GM23248 (cell line): ENCODE results near the gene CYP4A22.

Experiments
- EZH2 ChIP-seq: fragments of 200-600 bp; sonication (generic); IDR thresholded peaks from 2 replicates; pipeline ENCODE4 v1.6.1; 2018; ENCODE audit warnings: antibody characterized with exemption, mild to moderate bottlenecking; ENCODE audit not compliant: insufficient read depth, poor library complexity, severe bottlenecking
- EZH2phosphoT487 ChIP-seq: fragments of 200-600 bp; sonication (generic); IDR thresholded peaks from 2 replicates; pipeline ENCODE4 v1.6.1; 2018; ENCODE audit warnings: antibody characterized with exemption, moderate library complexity, mild to moderate bottlenecking, low read depth; ENCODE audit not compliant: insufficient read depth

DNA sequence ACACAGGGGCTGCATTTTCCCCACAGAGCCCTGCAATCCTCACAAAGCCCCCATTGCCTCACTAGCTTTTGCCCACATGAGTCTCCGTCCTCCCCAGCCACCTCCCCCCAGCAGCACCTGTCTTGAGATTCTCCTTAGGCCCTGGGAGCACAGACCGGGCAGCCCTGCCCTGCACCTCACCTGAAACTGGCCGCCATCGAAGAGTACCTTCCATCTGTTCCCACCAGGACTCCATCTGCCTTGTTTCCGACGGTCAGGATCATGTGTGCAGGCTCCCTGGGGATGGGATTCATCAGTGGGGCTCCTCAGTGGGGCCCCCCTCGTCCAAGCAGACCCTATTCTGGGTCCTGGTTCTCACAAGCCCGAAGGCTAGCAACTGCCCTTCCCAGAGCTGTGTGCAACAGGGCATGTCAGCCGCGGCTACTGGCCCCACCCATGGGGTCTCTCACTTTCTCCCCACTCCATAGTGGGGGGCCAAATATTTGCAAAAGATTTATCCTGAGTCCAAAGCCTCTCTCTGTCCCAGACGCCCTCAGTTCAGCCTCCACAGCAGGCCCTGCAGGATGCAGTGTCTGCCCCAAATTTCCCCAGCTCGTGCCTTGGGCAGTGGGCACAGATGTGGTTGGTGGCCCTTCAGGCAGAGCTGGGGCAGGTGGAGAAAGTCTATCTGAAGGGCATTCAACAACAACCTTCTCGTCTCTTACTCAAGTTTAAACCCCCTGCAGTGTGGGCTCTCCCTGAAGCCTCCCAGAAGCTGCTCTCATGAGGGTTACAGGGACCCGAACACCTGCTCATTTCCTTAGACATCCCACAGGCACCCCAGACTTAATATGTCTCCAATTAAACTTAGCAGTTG is 47.8 kb downstream of the CYP4A22 start:
- no peak for TF ChIP-seq EZH2
- TF ChIP-seq EZH2phosphoT487, result no peak
